ENCODE results near the gene TRAF5. TPM values are rescaled to one million over a fixed set of nuclear protein-coding genes. Genes with fewer than 3 reads are reported as not detected.

Gene TRAF5
- total RNA-seq, 1 experiment from 2014 or later: 8.1 TPM

DNA sequence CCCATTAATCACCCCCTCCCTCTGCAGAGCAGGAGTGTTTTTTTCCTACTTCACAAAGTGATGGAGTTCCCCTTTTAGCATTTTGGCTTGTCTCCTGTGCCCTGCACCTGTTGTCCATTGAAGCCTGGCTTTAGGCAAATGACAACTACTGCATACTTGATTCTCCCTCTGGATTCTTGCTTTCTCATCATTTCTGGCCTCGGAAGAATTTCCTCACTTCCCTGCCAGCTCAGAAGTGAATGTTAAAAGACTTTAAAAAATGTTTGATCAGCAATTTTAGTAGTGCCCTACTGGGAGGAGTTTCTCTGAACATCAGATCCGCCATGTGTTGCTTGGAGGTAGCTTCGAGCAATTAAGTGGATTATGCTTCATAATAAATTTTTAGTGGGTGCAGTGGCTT lies 39.4 kb upstream of the TRAF5 start:
- BruUV-seq (replicated peaks): no TSS peak
- H3K27ac ChIP-seq: no peak overlapping the region
- no peak overlapping the region for H2AFZ ChIP-seq
- intact Hi-C loops (cut with micrococcal nuclease; ENCODE audit: unreplicated experiment): no loop called here
- TF ChIP-seq, protein P1, sequence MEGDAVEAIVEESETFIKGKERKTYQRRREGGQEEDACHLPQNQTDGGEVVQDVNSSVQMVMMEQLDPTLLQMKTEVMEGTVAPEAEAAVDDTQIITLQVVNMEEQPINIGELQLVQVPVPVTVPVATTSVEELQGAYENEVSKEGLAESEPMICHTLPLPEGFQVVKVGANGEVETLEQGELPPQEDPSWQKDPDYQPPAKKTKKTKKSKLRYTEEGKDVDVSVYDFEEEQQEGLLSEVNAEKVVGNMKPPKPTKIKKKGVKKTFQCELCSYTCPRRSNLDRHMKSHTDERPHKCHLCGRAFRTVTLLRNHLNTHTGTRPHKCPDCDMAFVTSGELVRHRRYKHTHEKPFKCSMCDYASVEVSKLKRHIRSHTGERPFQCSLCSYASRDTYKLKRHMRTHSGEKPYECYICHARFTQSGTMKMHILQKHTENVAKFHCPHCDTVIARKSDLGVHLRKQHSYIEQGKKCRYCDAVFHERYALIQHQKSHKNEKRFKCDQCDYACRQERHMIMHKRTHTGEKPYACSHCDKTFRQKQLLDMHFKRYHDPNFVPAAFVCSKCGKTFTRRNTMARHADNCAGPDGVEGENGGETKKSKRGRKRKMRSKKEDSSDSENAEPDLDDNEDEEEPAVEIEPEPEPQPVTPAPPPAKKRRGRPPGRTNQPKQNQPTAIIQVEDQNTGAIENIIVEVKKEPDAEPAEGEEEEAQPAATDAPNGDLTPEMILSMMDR (conservative IDR thresholded peaks at IDR 0.05): no peak
- POLR2A ChIA-PET (ENCODE audit: unreplicated experiment): no interaction called here
- no peaks in the 10 kb centered on the region for H3K9me2 ChIP-seq (ENCODE audit: insufficient read depth)
- DNase-seq: no peak
- H3K27me3 ChIP-seq (ENCODE audit: insufficient read depth, low read depth): no peaks in the 10 kb centered on the region
- peaks cover 29% of the 10 kb centered on the region; the same call in 1 of the 2 replicates for H3K36me3 ChIP-seq (ENCODE audit: low read depth)
- H3K4me2 ChIP-seq: no peak overlapping the region
- no peaks in the 10 kb centered on the region; the same call in 1 of the 2 replicates for H3F3A ChIP-seq (ENCODE audit: insufficient read depth, low read depth)
- no peaks in the 10 kb centered on the region for H3K79me2 ChIP-seq (ENCODE audit: low read depth)
- no peak overlapping the region for H3K4me3 ChIP-seq
- no peaks in the 10 kb centered on the region for H3K4me1 ChIP-seq (replicated peaks; ENCODE audit: insufficient read depth)
- H4K20me1 ChIP-seq (ENCODE audit: insufficient read depth): no peaks in the 10 kb centered on the region; the same call in 1 of the 2 replicates
- H3K9me3 ChIP-seq (ENCODE audit: insufficient read depth, low read depth): no peaks in the 10 kb centered on the region
- CTCF ChIA-PET: no interaction called here

DNA sequence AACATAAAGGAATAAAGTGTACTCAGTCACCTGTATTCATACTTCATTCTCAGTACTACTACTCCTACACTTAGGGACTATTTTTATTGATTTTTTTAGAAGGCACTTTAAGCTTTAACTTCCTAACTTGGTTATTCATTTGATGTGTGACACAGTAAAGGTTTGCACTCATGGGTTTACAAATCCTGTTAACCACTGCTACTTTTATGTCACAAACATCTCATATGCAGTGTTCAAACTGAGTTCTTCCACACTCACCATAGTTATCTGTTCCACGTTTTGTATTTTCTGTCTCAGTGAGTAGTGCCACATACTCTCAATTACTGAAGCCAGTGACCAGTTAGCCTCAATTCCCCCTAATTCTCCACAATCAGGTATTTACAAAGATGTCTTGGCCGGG lies 34.2 kb upstream of the TRAF5 start:
- BruUV-seq (replicated peaks): no TSS peak
- no peaks in the 10 kb centered on the region for H3K9me2 ChIP-seq (ENCODE audit: insufficient read depth)
- no peak for DNase-seq
- no peak overlapping the region for H3K4me2 ChIP-seq
- no peak overlapping the region for H3K4me3 ChIP-seq
- peaks cover 39% of the 10 kb centered on the region for H3K36me3 ChIP-seq (ENCODE audit: low read depth)
- no peaks in the 10 kb centered on the region; the same call in 1 of the 2 replicates for H4K20me1 ChIP-seq (ENCODE audit: insufficient read depth)
- no peaks in the 10 kb centered on the region for H3K27me3 ChIP-seq (ENCODE audit: insufficient read depth, low read depth)
- no peaks in the 10 kb centered on the region for H3K4me1 ChIP-seq (replicated peaks; ENCODE audit: insufficient read depth)
- no peak overlapping the region for H2AFZ ChIP-seq
- ChIA-PET POLR2A (ENCODE audit: unreplicated experiment) (no interaction called here), CTCF (no interaction called here)
- TF ChIP-seq EZH2 (IDR thresholded peaks at IDR 0.05; ENCODE audit: low read depth): no peak
- TF ChIP-seq, protein P1 (conservative IDR thresholded peaks at IDR 0.05): no peak
- intact Hi-C loops (cut with micrococcal nuclease; ENCODE audit: unreplicated experiment): no loop called here
- no peak overlapping the region for H3K27ac ChIP-seq
- H3K9me3 ChIP-seq (ENCODE audit: insufficient read depth, low read depth): no peaks in the 10 kb centered on the region
- H3K79me2 ChIP-seq (ENCODE audit: low read depth): no peaks in the 10 kb centered on the region
- H3F3A ChIP-seq (ENCODE audit: insufficient read depth, low read depth): no peaks in the 10 kb centered on the region

DNA sequence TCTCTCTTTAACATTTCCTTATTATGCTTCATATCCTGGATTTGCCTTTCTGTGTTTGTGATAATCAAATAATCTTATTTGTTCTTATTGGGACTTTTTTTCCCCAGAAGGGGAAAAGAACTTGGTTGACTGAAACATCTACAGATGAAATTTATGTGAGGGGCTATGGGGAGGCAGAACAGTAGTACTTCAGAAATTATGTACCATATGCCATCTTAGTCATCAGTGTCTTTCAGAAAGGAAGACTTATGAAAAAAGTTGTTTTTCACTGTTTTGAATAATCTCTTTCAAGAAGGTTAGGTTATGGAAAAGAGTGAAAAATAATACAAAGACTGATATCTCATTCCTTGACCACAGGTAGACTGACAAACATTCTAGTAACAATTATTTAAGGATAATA lies 30.2 kb upstream of the TRAF5 start:
- H2AFZ ChIP-seq: no peak overlapping the region
- no peaks in the 10 kb centered on the region for H3K9me3 ChIP-seq (ENCODE audit: insufficient read depth, low read depth)
- H3K36me3 ChIP-seq (ENCODE audit: low read depth): peaks cover 33% of the 10 kb centered on the region; the same call in 1 of the 2 replicates
- no peaks in the 10 kb centered on the region for H3K79me2 ChIP-seq (ENCODE audit: low read depth)
- H3F3A ChIP-seq (ENCODE audit: insufficient read depth, low read depth): no peaks in the 10 kb centered on the region
- H4K20me1 ChIP-seq (ENCODE audit: insufficient read depth): no peaks in the 10 kb centered on the region; the same call in 1 of the 2 replicates
- no peaks in the 10 kb centered on the region for H3K27me3 ChIP-seq (ENCODE audit: insufficient read depth, low read depth)
- DNase-seq: no peak
- no peak overlapping the region for H3K4me3 ChIP-seq
- CTCF ChIA-PET: interaction anchor here (0.7 kb wide), 1 partner anchor 389 kb away, joined by 3 read pairs; no protein-coding TSS in a partner anchor
- intact Hi-C loops (cut with micrococcal nuclease; ENCODE audit: unreplicated experiment): no loop called here
- no TSS peak for BruUV-seq (replicated peaks)
- H3K9me2 ChIP-seq (ENCODE audit: insufficient read depth): no peaks in the 10 kb centered on the region
- TF ChIP-seq EZH2 (IDR thresholded peaks at IDR 0.05; ENCODE audit: low read depth): no peak
- TF ChIP-seq, protein P1 (conservative IDR thresholded peaks at IDR 0.05): no peak
- POLR2A ChIA-PET (ENCODE audit: unreplicated experiment): interaction anchor here (0.5 kb wide), 1 partner anchor 62 kb away, joined by 4 read pairs; no protein-coding TSS in a partner anchor
- H3K4me2 ChIP-seq: no peak overlapping the region
- H3K27ac ChIP-seq: no peak overlapping the region
- H3K4me1 ChIP-seq (replicated peaks; ENCODE audit: insufficient read depth): no peaks in the 10 kb centered on the region
